CD4-positive, alpha-beta T cell treated with Interleukin-6 at 100 ng/mL for 8 hours (primary cell): ENCODE data around the gene BSND.

Source experiments
- DNase-seq: peaks from one replicate; pipeline ENCODE4 v3.0.0-alpha.2; 2020; ENCODE audit warnings: mixed read lengths, low spot score

Gene BSND

GRCh38 chr1:54994355-54994990 is 4.3 kb upstream of the BSND start:
- DNase-seq: no peak

DNA sequence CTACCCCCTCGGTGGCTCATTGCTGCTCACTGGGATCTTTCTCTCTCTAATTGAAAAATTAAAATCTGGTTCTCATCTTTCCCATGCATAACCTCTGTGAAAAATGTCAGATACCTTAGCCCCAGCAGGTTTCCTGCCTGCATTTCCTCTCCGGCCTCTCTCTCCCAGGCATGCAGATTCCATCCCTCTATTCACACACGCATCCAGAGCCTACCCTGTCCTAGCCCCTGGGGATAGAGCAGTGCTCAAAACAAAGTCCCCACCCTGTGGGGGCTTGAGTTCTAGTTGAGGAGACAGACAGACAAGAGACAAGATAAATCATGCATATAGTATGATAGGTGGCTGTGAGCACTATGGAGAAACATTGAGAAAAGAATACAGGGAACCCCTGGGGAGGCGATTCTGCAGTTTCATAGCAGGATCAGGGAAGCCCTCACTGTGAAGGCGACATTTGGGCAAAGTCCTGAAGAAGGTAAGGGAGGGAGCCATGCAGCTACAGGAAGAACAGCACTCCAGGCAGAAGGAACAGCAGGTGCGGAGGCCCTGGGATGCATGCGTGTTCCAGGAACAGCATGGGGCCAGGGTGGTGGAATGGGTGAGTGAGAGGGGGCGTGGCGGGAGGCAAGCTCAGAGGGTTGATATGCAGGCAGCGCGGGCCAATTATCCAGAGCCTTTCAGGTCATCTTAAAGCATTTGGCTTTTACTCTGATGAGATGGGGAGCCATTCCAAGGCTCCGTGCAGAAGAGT is 3.5 kb upstream of the BSND start:
- no peak for DNase-seq

GRCh38 chr1:54995835-54996234 is 2.9 kb upstream of the BSND start:
- peak; percentile 62 for DNase-seq

GRCh38 chr1:54996359-54996868 is 2.3 kb upstream of the BSND start:
- DNase-seq: peak; percentile 69

- no peak for DNase-seq
These were observed 1.6 kb upstream of the BSND start for GRCh38 chr1:54996869-54997710.

GRCh38 chr1:54997711-54997986 is 1.1 kb upstream of the BSND start:
- no peak for DNase-seq

GRCh38 chr1:54998100-54998499 is 633 bp upstream of the BSND start:
- DNase-seq: no peak

- DNase-seq: no peak
These were observed 1.7 kb downstream of the BSND start for GRCh38 chr1:55000110-55001085.

GRCh38 chr1:55001311-55001710 is 2.6 kb downstream of the BSND start:
- no peak for DNase-seq

GRCh38 chr1:55002686-55003085 is 4.0 kb downstream of the BSND start:
- DNase-seq: no peak

- DNase-seq: no peak
These were observed 6.8 kb downstream of the BSND start for GRCh38 chr1:55005351-55006140.

GRCh38 chr1:55006931-55007330 is 8.2 kb downstream of the BSND start:
- no peak for DNase-seq

DNA sequence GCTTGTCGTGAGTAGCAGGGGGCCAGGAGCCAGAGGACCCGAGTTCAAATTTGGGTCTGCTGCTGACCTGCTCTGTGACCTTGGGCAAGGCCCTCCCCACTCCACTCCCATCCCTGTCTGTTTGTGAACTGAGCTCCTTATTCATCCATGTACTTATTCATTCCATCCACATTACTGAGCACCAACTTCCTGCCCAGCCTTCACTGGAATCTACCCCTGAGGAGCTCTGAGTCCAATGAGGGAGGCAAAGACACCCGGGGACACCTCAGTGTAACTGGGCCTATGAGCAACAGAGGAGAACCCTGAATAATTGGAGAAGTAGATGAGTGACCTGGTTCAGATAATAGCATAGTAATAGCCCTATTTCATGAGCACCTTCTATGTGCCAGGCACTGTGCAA is 8.9 kb downstream of the BSND start:
- DNase-seq: no peak

- no peak for DNase-seq
These were observed 11.6 kb downstream of the BSND start for GRCh38 chr1:55010194-55010886.

DNA sequence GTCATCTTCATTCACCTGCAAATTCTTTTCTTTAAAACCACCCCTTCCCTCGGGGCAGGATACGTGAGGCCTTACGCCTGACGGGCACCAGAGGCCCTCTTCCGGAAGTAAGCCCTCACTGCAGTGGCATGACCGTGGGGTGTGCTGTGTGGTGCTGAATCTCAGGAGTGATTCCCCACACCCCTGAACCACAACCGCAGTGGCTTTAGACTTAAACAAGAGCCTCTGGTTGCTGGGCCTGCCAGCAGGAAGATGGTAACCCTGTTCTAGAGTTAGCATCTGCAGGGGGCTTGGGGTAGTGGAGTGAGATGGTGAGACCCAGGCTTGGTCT is 12.1 kb downstream of the BSND start:
- DNase-seq: no peak

DNA sequence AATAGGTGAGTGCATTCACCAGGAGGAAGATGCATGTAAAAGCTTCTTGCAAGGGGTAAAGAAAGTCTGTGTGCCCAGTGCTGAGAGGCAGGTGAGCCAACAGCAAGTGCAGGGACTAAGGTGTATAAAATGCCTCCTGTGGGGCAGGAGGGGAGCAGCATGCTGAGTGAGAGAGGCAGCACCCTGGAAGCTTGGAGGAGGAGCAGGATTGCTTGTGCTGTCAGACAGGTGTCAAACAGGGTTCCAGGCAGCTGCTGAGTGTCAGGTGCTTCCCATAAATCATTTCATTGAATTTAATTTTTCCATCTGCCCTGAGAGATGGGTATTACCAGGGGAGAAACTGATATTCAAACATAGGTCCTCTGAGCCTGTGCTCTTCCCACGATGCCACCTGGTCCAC is 13.9 kb downstream of the BSND start:
- DNase-seq: no peak

DNA sequence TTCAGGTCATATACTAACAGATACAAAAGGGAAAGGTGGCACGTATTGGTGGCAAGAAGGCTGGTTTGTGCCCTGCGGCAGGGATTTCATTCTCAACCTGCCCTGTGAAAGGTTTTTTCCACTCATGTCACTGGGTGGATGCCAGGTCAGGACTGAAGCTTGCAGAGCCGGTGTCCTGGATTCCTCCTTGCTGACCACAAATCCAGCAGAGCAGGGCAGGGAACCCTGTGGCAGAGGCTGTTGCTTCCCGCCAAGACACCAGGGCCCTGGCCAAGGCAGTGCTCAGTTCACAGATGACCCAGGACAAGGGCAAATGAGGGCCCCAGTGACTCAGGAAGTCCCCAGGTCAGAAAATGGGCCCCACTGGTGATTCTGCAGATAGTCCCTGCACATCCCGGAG is 16.4 kb downstream of the BSND start:
- no peak for DNase-seq

- DNase-seq: no peak
These were observed 17.2 kb downstream of the BSND start for GRCh38 chr1:55015731-55016620.

GRCh38 chr1:55018395-55018794 is 19.7 kb downstream of the BSND start:
- no peak for DNase-seq
